A549 (cell line): Measurements from ENCODE around the gene LIMCH1. TPM values are rescaled to one million over a fixed set of nuclear protein-coding genes. Genes with fewer than 3 reads are reported as not detected.

ENCODE experiments used
- ATAC-seq, 2 experiments: fragments of 200-7000 bp in 1 of 2; fragments of >200 bp in 1 of 2; cut with Nextera tagmentation in 1 of 2; cut with Tn5 transposase in 1 of 2; 3 replicates each; pipeline versions ENCODE4 v1.8.0 to v1.9.1; 2018 to 2020; ENCODE audit warnings: mild to moderate bottlenecking in 1 of 2, moderate library complexity in 1 of 2
- CTCF ChIA-PET: fragments of 300-600 bp; sonication (Branson Sonifier 250); formaldehyde crosslinking; extraction: SDS; loops from one replicate; lab custom pipeline; 2021; ENCODE audit warnings: antibody characterized with exemption, inconsistent platforms; lab: Yijun Ruan, JAX
- POLR2A ChIA-PET: fragments of 350-600 bp; formaldehyde crosslinking; extraction: SDS; loops from one replicate; lab custom pipeline; 2021; ENCODE audit warnings: antibody characterized with exemption, inconsistent platforms; lab: Yijun Ruan, JAX
- DNase-seq, 2 experiments: peaks; one replicate each; pipeline versions ENCODE4 v3.0.0 to v3.0.0-alpha.2; 2011 to 2016; ENCODE audit warnings: low read depth in 1 of 2, low spot score in 1 of 2
- FAIRE-seq: peaks from 2 replicates; lab custom pipeline; 2011; peaks lifted over from hg19 to GRCh38; lab: Jason Lieb, UNC
- H3K27ac ChIP-seq, 2 experiments: fragments of >200 bp; sonication (Bioruptor Twin); formaldehyde crosslinking; 3 replicates each; pipeline ENCODE4 v1.5.1; 2016 to 2017
- H3K4me1 ChIP-seq: fragments of >200 bp; sonication (Bioruptor Twin); formaldehyde crosslinking; 3 replicates; pipeline ENCODE4 v1.6.1; 2016
- H3K4me2 ChIP-seq: fragments of >200 bp; sonication (Bioruptor Twin); formaldehyde crosslinking; 3 replicates; pipeline ENCODE4 v1.6.1; 2016
- H3K4me3 ChIP-seq: fragments of >200 bp; sonication (Bioruptor Twin); formaldehyde crosslinking; 3 replicates; pipeline ENCODE4 v1.5.1; 2016
- H3K9me3 ChIP-seq: fragments of >200 bp; sonication (Bioruptor Twin); formaldehyde crosslinking; 3 replicates; pipeline ENCODE4 v1.6.1; 2016
- CBX2 ChIP-seq: fragments of 200-600 bp; sonication (generic); IDR thresholded peaks from 2 replicates; pipeline ENCODE4 v1.6.1; 2016; ENCODE audit warnings: low read depth, mild to moderate bottlenecking, borderline replicate concordance
- CBX8 ChIP-seq: fragments of 200-600 bp; sonication (generic); IDR thresholded peaks from 2 replicates; pipeline ENCODE4 v1.6.1; 2016
- CHD4 ChIP-seq: fragments of 200-600 bp; sonication (generic); IDR thresholded peaks from 2 replicates; pipeline ENCODE4 v1.6.1; 2016; ENCODE audit warnings: antibody characterized with exemption, mild to moderate bottlenecking, borderline replicate concordance
- EHMT2 ChIP-seq: fragments of 200-600 bp; sonication (generic); IDR thresholded peaks from 2 replicates; pipeline ENCODE4 v1.6.1; 2016; ENCODE audit warnings: antibody characterized with exemption, low read depth, mild to moderate bottlenecking, moderate library complexity
- EP300 ChIP-seq, 2 experiments: fragments of >200 bp; sonication (Bioruptor Twin); formaldehyde crosslinking; IDR thresholded peaks; 2 replicates in 1 of 2; 3 replicates in 1 of 2; pipeline ENCODE4 v1.6.1; 2016 to 2017
- FOXS1 ChIP-seq: fragments of 250-450 bp; sonication (Bioruptor Pico); IDR thresholded peaks from 2 replicates; pipeline ENCODE4 v1.5.0; 2020; ENCODE audit warnings: mild to moderate bottlenecking, moderate library complexity
- HOXB5 ChIP-seq: fragments of 250-450 bp; sonication (Bioruptor Pico); IDR thresholded peaks from 2 replicates; pipeline ENCODE4 v1.5.0; 2020; ENCODE audit warnings: mild to moderate bottlenecking, moderate library complexity
- NFE2L2 ChIP-seq: fragments of 150-350 bp; conservative IDR thresholded peaks from 2 replicates; pipeline ENCODE4 v1.6.1; 2014; ENCODE audit warnings: low read length
- NR3C1 ChIP-seq: fragments of >200 bp; sonication (Bioruptor Twin); formaldehyde crosslinking; IDR thresholded peaks from 3 replicates; pipeline ENCODE4 v1.6.1; 2017
- PHF8 ChIP-seq: fragments of 200-600 bp; sonication (generic); IDR thresholded peaks from 2 replicates; pipeline ENCODE4 v1.6.1; 2016; ENCODE audit warnings: low read depth, mild to moderate bottlenecking, antibody characterized with exemption, moderate library complexity, borderline replicate concordance
- POLR2A ChIP-seq: IDR thresholded peaks from 2 replicates; pipeline ENCODE4 v1.6.1; 2012; ENCODE audit warnings: mild to moderate bottlenecking, low read length
- RARB ChIP-seq: fragments of 250-450 bp; sonication (Bioruptor Pico); IDR thresholded peaks from 2 replicates; pipeline ENCODE4 v1.8.0; 2021; ENCODE audit warnings: mild to moderate bottlenecking, moderate library complexity
- RFX5 ChIP-seq: fragments of 450-650 bp; IDR thresholded peaks from 2 replicates; pipeline ENCODE4 v1.7.1; 2014; ENCODE audit warnings: antibody characterized with exemption, mild to moderate bottlenecking, moderate library complexity
- TFCP2L1 ChIP-seq: fragments of 250-450 bp; sonication (Bioruptor Pico); IDR thresholded peaks from 2 replicates; pipeline ENCODE4 v1.5.0; 2021; ENCODE audit warnings: mild to moderate bottlenecking
- ZC3H11A ChIP-seq: fragments of 450-650 bp; IDR thresholded peaks from 2 replicates; pipeline ENCODE4 v1.6.1; 2014; ENCODE audit warnings: antibody characterized with exemption, mild to moderate bottlenecking
- ZNF302 ChIP-seq: fragments of 250-450 bp; sonication (Bioruptor Pico); IDR thresholded peaks from 2 replicates; pipeline ENCODE4 v1.9.0; 2021; ENCODE audit warnings: inconsistent platforms, mild to moderate bottlenecking, moderate library complexity
- ZSCAN20 ChIP-seq: fragments of 250-450 bp; sonication (Bioruptor Pico); IDR thresholded peaks from 2 replicates; pipeline ENCODE4 v1.8.0; 2022; ENCODE audit warnings: mild to moderate bottlenecking, moderate library complexity
- WGBS: methylation state at CpG from one replicate; pipeline ENCODE4 v1.1.6; 2017; ENCODE audit errors: missing lambda C conversion rate; 5-methylcytosine and 5-hydroxymethylcytosine counted together
- polyA plus RNA-seq, 4 experiments: library from polyadenylated mRNA; depleted of rRNA in 3 of 4; stranded (reverse); fragments of >200 nt; fragmentation: RNase III in 1 of 4; extraction: RNeasy Plus Mini Kit Qiagen cat#74134 plus additional on column Dnase treatment in 1 of 4; gene quantifications; 2 replicates in 3 of 4; 3 replicates in 1 of 4; pipeline ENCODE4 v1.2.3, GENCODE V29; 2011 to 2017
- TF ChIP-seq, protein P1 (sequence below): fragments of 200-600 bp; sonication (generic); IDR thresholded peaks from 2 replicates; pipeline ENCODE4 v1.6.1; 2016; ENCODE audit warnings: antibody characterized with exemption, mild to moderate bottlenecking, moderate library complexity
- TF ChIP-seq, protein P2 (sequence below): fragments of >200 bp; sonication (Bioruptor Twin); formaldehyde crosslinking; IDR thresholded peaks from 3 replicates; pipeline ENCODE4 v1.6.1; 2016
- TF ChIP-seq, protein P3 (sequence below): fragments of 250-450 bp; sonication (Bioruptor Pico); IDR thresholded peaks from 2 replicates; pipeline ENCODE4 v1.5.0; 2021; ENCODE audit warnings: mild to moderate bottlenecking, moderate library complexity, borderline replicate concordance
- TF ChIP-seq, protein P4 (sequence below): fragments of >200 bp; sonication (Bioruptor Twin); formaldehyde crosslinking; IDR thresholded peaks from 2 replicates; pipeline ENCODE4 v1.6.1; 2016
- TF ChIP-seq, protein P5 (sequence below): fragments of 250-450 bp; sonication (Bioruptor Pico); IDR thresholded peaks from 2 replicates; pipeline ENCODE4 v1.5.0; 2020; ENCODE audit warnings: low read depth, mild to moderate bottlenecking, moderate library complexity
- TF ChIP-seq, protein P6 (sequence below): IDR thresholded peaks from 2 replicates; pipeline ENCODE4 v1.6.1; 2012; ENCODE audit warnings: low read depth, borderline replicate concordance
- TF ChIP-seq, protein P7 (sequence below): fragments of 450-650 bp; IDR thresholded peaks from 2 replicates; pipeline ENCODE4 v1.6.1; 2014; ENCODE audit warnings: antibody characterized with exemption

Gene LIMCH1
- polyA plus RNA-seq, 2 of the 4 experiments (the other 2 are of a cell fraction): 52.9 to 88.9 TPM

DNA sequence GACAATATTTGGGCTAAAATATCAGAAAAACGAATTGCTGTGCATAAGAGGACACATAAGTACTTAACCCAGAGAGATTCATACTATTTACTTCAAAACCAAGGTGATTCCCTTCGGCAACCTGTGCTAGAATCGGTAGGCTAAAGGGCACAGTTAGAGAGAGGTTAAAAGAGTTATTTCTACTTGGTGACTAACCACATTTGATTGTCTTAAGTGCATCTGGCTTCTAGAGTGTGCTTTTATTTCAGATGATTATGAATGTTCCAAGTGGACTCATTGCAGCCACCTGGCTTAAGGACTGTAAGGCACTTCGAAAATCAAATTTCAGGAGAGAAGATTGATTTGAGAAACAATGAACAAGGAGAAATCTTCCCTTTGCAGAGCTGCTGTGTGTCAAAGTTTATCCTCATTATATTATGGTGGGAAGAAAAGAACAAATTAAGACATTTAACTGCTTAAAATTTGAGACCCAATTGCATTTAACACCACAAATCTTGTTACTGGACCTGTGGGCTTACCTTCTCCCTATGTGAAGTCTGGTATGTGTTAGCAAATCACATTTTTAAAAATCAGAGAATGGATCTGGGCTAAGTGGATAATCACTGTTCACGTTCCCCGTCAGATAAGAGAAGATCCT is 176.5 kb downstream of the LIMCH1 start:
- Histone ChIP-seq H3K27ac (no peak overlapping the region), H3K9me3 (no peaks in the 10 kb centered on the region), H3K4me3 (no peak overlapping the region), H3K4me1 (peaks cover 19% of the 10 kb centered on the region), H3K4me2 (no peak overlapping the region)
- WGBS: 59% methylated on average over 6 of the region's 6 CpGs
- DNase-seq (no peak), FAIRE-seq (no peak), ATAC-seq (no peak)
- POLR2A ChIA-PET: no interaction called here
- TF ChIP-seq RFX5 (no peak), ZC3H11A (no peak), EP300 (IDR thresholded peaks at IDR 0.05) (no peak), FOXS1 (CRISPR knock-in tag) (no peak), PHF8 (no peak), HOXB5 (CRISPR knock-in tag) (no peak), RARB (no peak), CHD4 (no peak), TFCP2L1 (no peak), ZNF302 (no peak), POLR2A (no peak)
- TF ChIP-seq, protein P1, sequence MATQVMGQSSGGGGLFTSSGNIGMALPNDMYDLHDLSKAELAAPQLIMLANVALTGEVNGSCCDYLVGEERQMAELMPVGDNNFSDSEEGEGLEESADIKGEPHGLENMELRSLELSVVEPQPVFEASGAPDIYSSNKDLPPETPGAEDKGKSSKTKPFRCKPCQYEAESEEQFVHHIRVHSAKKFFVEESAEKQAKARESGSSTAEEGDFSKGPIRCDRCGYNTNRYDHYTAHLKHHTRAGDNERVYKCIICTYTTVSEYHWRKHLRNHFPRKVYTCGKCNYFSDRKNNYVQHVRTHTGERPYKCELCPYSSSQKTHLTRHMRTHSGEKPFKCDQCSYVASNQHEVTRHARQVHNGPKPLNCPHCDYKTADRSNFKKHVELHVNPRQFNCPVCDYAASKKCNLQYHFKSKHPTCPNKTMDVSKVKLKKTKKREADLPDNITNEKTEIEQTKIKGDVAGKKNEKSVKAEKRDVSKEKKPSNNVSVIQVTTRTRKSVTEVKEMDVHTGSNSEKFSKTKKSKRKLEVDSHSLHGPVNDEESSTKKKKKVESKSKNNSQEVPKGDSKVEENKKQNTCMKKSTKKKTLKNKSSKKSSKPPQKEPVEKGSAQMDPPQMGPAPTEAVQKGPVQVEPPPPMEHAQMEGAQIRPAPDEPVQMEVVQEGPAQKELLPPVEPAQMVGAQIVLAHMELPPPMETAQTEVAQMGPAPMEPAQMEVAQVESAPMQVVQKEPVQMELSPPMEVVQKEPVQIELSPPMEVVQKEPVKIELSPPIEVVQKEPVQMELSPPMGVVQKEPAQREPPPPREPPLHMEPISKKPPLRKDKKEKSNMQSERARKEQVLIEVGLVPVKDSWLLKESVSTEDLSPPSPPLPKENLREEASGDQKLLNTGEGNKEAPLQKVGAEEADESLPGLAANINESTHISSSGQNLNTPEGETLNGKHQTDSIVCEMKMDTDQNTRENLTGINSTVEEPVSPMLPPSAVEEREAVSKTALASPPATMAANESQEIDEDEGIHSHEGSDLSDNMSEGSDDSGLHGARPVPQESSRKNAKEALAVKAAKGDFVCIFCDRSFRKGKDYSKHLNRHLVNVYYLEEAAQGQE: no peak
- TF ChIP-seq, protein P2, sequence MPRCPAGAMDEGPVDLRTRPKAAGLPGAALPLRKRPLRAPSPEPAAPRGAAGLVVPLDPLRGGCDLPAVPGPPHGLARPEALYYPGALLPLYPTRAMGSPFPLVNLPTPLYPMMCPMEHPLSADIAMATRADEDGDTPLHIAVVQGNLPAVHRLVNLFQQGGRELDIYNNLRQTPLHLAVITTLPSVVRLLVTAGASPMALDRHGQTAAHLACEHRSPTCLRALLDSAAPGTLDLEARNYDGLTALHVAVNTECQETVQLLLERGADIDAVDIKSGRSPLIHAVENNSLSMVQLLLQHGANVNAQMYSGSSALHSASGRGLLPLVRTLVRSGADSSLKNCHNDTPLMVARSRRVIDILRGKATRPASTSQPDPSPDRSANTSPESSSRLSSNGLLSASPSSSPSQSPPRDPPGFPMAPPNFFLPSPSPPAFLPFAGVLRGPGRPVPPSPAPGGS: no peak
- TF ChIP-seq, protein P3, sequence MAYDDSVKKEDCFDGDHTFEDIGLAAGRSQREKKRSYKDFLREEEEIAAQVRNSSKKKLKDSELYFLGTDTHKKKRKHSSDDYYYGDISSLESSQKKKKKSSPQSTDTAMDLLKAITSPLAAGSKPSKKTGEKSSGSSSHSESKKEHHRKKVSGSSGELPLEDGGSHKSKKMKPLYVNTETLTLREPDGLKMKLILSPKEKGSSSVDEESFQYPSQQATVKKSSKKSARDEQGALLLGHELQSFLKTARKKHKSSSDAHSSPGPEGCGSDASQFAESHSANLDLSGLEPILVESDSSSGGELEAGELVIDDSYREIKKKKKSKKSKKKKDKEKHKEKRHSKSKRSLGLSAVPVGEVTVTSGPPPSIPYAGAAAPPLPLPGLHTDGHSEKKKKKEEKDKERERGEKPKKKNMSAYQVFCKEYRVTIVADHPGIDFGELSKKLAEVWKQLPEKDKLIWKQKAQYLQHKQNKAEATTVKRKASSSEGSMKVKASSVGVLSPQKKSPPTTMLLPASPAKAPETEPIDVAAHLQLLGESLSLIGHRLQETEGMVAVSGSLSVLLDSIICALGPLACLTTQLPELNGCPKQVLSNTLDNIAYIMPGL (CRISPR knock-in tag): no peak
- CTCF ChIA-PET: no interaction called here

DNA sequence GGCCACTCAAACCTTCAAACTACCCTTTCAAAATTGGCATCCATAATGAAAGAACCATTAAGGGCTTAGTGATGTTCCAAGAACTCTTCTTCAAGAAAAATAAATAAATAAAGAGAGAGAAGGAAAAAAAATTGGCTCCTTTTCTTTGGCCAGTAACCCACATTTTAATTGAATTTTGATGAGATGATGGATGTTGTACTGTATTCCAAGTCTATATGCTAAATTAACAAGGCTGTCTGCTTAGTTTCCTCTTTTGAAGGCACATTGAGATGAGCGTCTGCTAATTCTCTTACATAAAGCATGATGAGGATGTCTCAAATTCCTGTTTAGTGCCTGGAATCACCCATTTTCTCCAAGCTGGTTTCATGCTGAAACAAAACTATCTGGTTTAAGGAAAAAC is 177.2 kb downstream of the LIMCH1 start:
- no peak for ATAC-seq
- Histone ChIP-seq H3K9me3 (no peaks in the 10 kb centered on the region), H3K4me1 (peaks cover 12% of the 10 kb centered on the region), H3K4me2 (no peak overlapping the region), H3K27ac (no peak overlapping the region), H3K4me3 (no peak overlapping the region)
- CTCF ChIA-PET: no interaction called here
- POLR2A ChIA-PET: no interaction called here
- no peak for FAIRE-seq
- 88% methylated on average over 1 of the region's 1 CpG for WGBS
- DNase-seq: no peak
- no peak for TF ChIP-seq NFE2L2
- no peak for TF ChIP-seq CBX8
- TF ChIP-seq CHD4: no peak
- TF ChIP-seq CBX2: no peak
- TF ChIP-seq, protein P4, sequence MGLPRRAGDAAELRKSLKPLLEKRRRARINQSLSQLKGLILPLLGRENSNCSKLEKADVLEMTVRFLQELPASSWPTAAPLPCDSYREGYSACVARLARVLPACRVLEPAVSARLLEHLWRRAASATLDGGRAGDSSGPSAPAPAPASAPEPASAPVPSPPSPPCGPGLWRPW: no peak
- TF ChIP-seq, protein P1: no peak
- TF ChIP-seq, protein P5, sequence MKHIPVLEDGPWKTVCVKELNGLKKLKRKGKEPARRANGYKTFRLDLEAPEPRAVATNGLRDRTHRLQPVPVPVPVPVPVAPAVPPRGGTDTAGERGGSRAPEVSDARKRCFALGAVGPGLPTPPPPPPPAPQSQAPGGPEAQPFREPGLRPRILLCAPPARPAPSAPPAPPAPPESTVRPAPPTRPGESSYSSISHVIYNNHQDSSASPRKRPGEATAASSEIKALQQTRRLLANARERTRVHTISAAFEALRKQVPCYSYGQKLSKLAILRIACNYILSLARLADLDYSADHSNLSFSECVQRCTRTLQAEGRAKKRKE (CRISPR knock-in tag): no peak
- TF ChIP-seq NR3C1: no peak
- TF ChIP-seq, protein P6, sequence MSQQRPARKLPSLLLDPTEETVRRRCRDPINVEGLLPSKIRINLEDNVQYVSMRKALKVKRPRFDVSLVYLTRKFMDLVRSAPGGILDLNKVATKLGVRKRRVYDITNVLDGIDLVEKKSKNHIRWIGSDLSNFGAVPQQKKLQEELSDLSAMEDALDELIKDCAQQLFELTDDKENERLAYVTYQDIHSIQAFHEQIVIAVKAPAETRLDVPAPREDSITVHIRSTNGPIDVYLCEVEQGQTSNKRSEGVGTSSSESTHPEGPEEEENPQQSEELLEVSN: no peak
- TF ChIP-seq EHMT2: no peak
- TF ChIP-seq ZNF302: no peak
- no peak for TF ChIP-seq ZSCAN20 (CRISPR knock-in tag)
- TF ChIP-seq, protein P7, sequence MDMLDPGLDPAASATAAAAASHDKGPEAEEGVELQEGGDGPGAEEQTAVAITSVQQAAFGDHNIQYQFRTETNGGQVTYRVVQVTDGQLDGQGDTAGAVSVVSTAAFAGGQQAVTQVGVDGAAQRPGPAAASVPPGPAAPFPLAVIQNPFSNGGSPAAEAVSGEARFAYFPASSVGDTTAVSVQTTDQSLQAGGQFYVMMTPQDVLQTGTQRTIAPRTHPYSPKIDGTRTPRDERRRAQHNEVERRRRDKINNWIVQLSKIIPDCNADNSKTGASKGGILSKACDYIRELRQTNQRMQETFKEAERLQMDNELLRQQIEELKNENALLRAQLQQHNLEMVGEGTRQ: no peak
